HEK293T (cell line): Measurements from ENCODE around the gene RSRC1.
"Not testable (repeated sequence)": the region's sequence is repeated elsewhere in the genome, so short reads cannot be mapped to it uniquely, and the experiment has no call there.

Source experiments
- CTCF ChIA-PET: fragments of 350-600 bp; formaldehyde crosslinking; extraction: SDS; loops from one replicate; lab custom pipeline; 2021; ENCODE audit warnings: antibody characterized with exemption, inconsistent platforms; lab: Yijun Ruan, JAX
- POLR2A ChIA-PET: fragments of 350-600 bp; formaldehyde crosslinking; extraction: SDS; loops from one replicate; lab custom pipeline; 2020; ENCODE audit warnings: antibody characterized with exemption, inconsistent platforms; lab: Yijun Ruan, JAX
- DNase-seq: peaks from one replicate; pipeline ENCODE4 v3.0.0; 2012; ENCODE audit warnings: mixed read lengths; ENCODE audit errors: extremely low spot score
- ARNT ChIP-seq: fragments of 450-650 bp; IDR thresholded peaks from 2 replicates; pipeline ENCODE4 v1.6.1; 2017; ENCODE audit warnings: mild to moderate bottlenecking
- BHLHE40 ChIP-seq: fragments of 450-650 bp; IDR thresholded peaks from 2 replicates; pipeline ENCODE4 v1.6.1; 2016; ENCODE audit warnings: mild to moderate bottlenecking, moderate library complexity, borderline replicate concordance
- CTBP1 ChIP-seq: fragments of 450-650 bp; IDR thresholded peaks from 2 replicates; pipeline ENCODE4 v1.6.1; 2016; ENCODE audit warnings: borderline replicate concordance
- ELF4 ChIP-seq: fragments of 450-650 bp; IDR thresholded peaks from 2 replicates; pipeline ENCODE4 v1.6.1; 2017; ENCODE audit warnings: antibody characterized with exemption
- FOXA1 ChIP-seq: fragments of 450-650 bp; IDR thresholded peaks from 2 replicates; pipeline ENCODE4 v1.6.1; 2016; ENCODE audit warnings: mild to moderate bottlenecking
- FOXK2 ChIP-seq: fragments of 450-650 bp; IDR thresholded peaks from 2 replicates; pipeline ENCODE4 v1.6.1; 2016; ENCODE audit warnings: mild to moderate bottlenecking
- FOXM1 ChIP-seq: fragments of 450-650 bp; IDR thresholded peaks from 2 replicates; pipeline ENCODE4 v1.6.1; 2017; ENCODE audit warnings: mild to moderate bottlenecking, borderline replicate concordance
- HDGF ChIP-seq: fragments of 450-650 bp; IDR thresholded peaks from 2 replicates; pipeline ENCODE4 v1.6.1; 2017; ENCODE audit warnings: antibody characterized with exemption, borderline replicate concordance
- L3MBTL2 ChIP-seq: fragments of 450-650 bp; conservative IDR thresholded peaks from 2 replicates; pipeline ENCODE4 v1.6.1; 2016; ENCODE audit warnings: mild to moderate bottlenecking
- LEF1 ChIP-seq: fragments of 450-650 bp; IDR thresholded peaks from 2 replicates; pipeline ENCODE4 v1.6.1; 2017; ENCODE audit warnings: mild to moderate bottlenecking, borderline replicate concordance
- NFRKB ChIP-seq: fragments of 450-650 bp; IDR thresholded peaks from 2 replicates; pipeline ENCODE4 v1.6.1; 2016; ENCODE audit warnings: mild to moderate bottlenecking, moderate library complexity
- SP1 ChIP-seq: fragments of 450-650 bp; IDR thresholded peaks from 2 replicates; pipeline ENCODE4 v1.6.1; 2017
- SUZ12 ChIP-seq: fragments of 450-650 bp; IDR thresholded peaks from 2 replicates; pipeline ENCODE4 v1.6.1; 2016; ENCODE audit warnings: mild to moderate bottlenecking
- TARDBP ChIP-seq: fragments of 450-650 bp; IDR thresholded peaks from 2 replicates; pipeline ENCODE4 v1.6.1; 2016
- ZNF384 ChIP-seq: fragments of 450-650 bp; IDR thresholded peaks from 2 replicates; pipeline ENCODE4 v1.6.1; 2016
- TF ChIP-seq, protein P1 (sequence below): fragments of 450-650 bp; IDR thresholded peaks from 2 replicates; pipeline ENCODE4 v1.6.1; 2016

The RSRC1 gene

GRCh38 chr3:158531334-158531733 lies 421.4 kb downstream of the RSRC1 start:
- TF ChIP-seq ZNF384 (no peak), FOXK2 (no peak), TARDBP (no peak), NFRKB (no peak), ELF4 (no peak), HDGF (no peak), BHLHE40 (no peak), SUZ12 (no peak), CTBP1 (no peak), SP1 (no peak), ARNT (no peak), L3MBTL2 (no peak), LEF1 (no peak), FOXA1 (no peak), FOXM1 (no peak)
- TF ChIP-seq, protein P1, sequence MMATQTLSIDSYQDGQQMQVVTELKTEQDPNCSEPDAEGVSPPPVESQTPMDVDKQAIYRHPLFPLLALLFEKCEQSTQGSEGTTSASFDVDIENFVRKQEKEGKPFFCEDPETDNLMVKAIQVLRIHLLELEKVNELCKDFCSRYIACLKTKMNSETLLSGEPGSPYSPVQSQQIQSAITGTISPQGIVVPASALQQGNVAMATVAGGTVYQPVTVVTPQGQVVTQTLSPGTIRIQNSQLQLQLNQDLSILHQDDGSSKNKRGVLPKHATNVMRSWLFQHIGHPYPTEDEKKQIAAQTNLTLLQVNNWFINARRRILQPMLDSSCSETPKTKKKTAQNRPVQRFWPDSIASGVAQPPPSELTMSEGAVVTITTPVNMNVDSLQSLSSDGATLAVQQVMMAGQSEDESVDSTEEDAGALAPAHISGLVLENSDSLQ: no peak
- ChIA-PET POLR2A (no interaction called here), CTCF (interaction anchor here (1.0 kb wide), 1 partner anchor 925 kb away, joined by 3 read pairs; no protein-coding TSS in a partner anchor)
- no peak for DNase-seq

- peak; percentile 36 for DNase-seq
- POLR2A ChIA-PET: no interaction called here
- no peak for TF ChIP-seq CTBP1
- no peak for TF ChIP-seq ELF4
- TF ChIP-seq ZNF384: no peak
- TF ChIP-seq, protein P1: no peak
- no peak for TF ChIP-seq FOXK2
- no peak for TF ChIP-seq L3MBTL2
- no peak for TF ChIP-seq ARNT
- no peak for TF ChIP-seq TARDBP
- no peak for TF ChIP-seq FOXM1
- TF ChIP-seq FOXA1: no peak
- no peak for TF ChIP-seq BHLHE40
- no peak for TF ChIP-seq LEF1
- no peak for TF ChIP-seq HDGF
- CTCF ChIA-PET: interaction anchor here (1.0 kb wide), 1 partner anchor 926 kb away, joined by 3 read pairs; no protein-coding TSS in a partner anchor
These were observed 422.3 kb downstream of the RSRC1 start for GRCh38 chr3:158532099-158532734.

GRCh38 chr3:158535918-158536317 lies 426.0 kb downstream of the RSRC1 start:
- TF ChIP-seq NFRKB (no peak), ZNF384 (no peak), LEF1 (no peak), FOXA1 (no peak), CTBP1 (no peak), BHLHE40 (no peak), FOXK2 (no peak), ARNT (no peak), ELF4 (no peak), SUZ12 (no peak), L3MBTL2 (no peak), HDGF (no peak), SP1 (no peak), FOXM1 (no peak), TARDBP (no peak)
- TF ChIP-seq, protein P1: no peak
- ChIA-PET CTCF (no interaction called here), POLR2A (no interaction called here)
- no peak for DNase-seq

DNA sequence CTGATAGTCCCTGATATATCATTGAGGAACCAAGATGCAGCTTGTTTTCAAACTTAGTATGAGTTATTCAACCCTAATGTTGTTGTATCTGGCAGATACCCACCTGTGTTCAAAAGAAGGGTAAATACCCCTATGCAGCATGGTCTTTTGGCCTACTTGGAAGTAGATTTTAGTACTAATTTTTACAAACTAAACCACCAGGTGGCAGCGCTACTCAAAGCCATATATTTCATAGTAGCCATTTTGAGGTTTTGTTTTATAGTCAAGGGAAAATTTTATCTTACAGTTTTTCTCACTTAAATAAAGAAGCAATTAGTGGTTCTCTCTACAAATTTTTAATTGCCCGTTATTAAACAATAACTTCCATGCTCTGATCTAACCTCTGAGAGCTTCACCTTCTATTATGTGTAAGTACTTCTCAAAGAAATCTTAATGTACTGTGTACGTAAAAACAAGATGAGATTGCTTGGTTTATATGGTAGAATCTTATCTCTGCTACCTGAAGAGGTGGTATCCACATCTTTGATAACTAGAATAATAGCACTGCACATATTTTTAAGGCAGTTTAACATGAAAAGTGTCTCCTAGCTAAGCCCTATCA lies 429.6 kb downstream of the RSRC1 start:
- TF ChIP-seq ARNT (no peak), FOXA1 (no peak), SP1 (no peak), BHLHE40 (no peak), NFRKB (no peak), CTBP1 (no peak), FOXM1 (no peak), FOXK2 (no peak), HDGF (no peak), L3MBTL2 (no peak), LEF1 (no peak), SUZ12 (no peak), ZNF384 (no peak), ELF4 (no peak), TARDBP (no peak)
- peak; percentile 21 for DNase-seq
- POLR2A ChIA-PET: no interaction called here
- CTCF ChIA-PET: interaction anchor here (1.2 kb wide), 1 partner anchor 9 kb away, joined by 3 read pairs; no protein-coding TSS in a partner anchor

DNA sequence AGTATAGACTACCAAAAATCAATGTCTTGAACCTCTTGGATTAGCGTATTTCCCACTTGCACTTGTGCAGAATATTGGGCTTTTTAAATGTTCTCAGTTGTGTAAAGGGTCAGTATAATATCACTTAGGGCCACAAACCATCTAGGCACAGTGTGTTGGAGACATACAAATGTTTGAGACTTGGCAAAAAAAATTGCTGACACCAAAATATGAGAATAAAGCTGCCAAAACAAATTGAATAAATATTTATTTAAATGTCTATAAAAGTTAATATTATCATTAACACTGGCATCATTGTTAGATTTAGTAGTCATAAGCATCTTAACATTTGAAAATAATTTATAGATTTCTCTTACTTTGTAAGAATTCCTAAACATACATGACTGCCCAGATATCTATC lies 430.2 kb downstream of the RSRC1 start:
- no peak for DNase-seq
- ChIA-PET POLR2A (no interaction called here), CTCF (interaction anchor here (1.2 kb wide), 1 partner anchor 10 kb away, joined by 3 read pairs; no protein-coding TSS in a partner anchor)
- TF ChIP-seq TARDBP (no peak), FOXK2 (no peak), ARNT (no peak), SP1 (no peak), LEF1 (no peak)

- ChIA-PET POLR2A (no interaction called here), CTCF (no interaction called here)
- no peak for DNase-seq
- no peak for TF ChIP-seq ARNT
- TF ChIP-seq BHLHE40: no peak
- no peak for TF ChIP-seq TARDBP
- TF ChIP-seq FOXA1: no peak
- no peak for TF ChIP-seq SUZ12
- TF ChIP-seq, protein P1: no peak
- no peak for TF ChIP-seq HDGF
- TF ChIP-seq L3MBTL2: no peak
- TF ChIP-seq FOXK2: no peak
- no peak for TF ChIP-seq LEF1
- TF ChIP-seq CTBP1: no peak
- no peak for TF ChIP-seq ZNF384
- no peak for TF ChIP-seq ELF4
- TF ChIP-seq SP1: no peak
- no peak for TF ChIP-seq FOXM1
These were observed 438.8 kb downstream of the RSRC1 start for GRCh38 chr3:158548691-158549090.

DNA sequence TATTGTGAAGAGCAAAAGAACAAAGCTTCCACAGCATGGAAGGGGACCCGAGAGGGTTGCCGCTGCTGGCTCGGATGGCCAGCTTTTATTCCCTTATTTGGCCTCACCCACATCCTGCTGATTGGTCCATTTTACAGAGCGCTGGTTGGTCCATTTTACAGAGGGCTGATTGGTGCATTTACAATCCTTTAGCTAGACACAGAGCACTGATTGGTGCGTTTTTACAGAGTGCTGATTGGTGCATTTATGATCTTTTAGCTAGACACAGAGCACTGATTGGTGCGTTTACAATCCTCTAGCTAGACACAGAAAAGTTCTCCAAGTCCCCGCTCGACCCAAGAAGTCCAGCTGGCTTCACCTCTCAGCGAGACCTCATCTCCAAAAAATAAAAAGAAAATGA lies 440.0 kb downstream of the RSRC1 start:
- DNase-seq, POLR2A ChIA-PET, CTCF ChIA-PET: not testable (repeated sequence)
